ENCODE results near the gene COL27A1. TPM values are rescaled to one million over a fixed set of nuclear protein-coding genes. Genes with fewer than 3 reads are reported as not detected.

COL27A1 gene
- polyA plus RNA-seq, 1 of the 3 experiments (the other 2 are of a cell fraction) = 8.7 TPM

GRCh38 chr9:114229295-114229694, 74.0 kb downstream of the COL27A1 start (continued):
- TF ChIP-seq USF2 (IDR thresholded peaks at IDR 0.05; ENCODE audit: borderline replicate concordance, low read depth, low read length) (no peak), NRF1 (IDR thresholded peaks at IDR 0.05; ENCODE audit: low read depth, low read length) (no peak), RFX5 (IDR thresholded peaks at IDR 0.05; ENCODE audit: low read length) (no peak), MXI1 (IDR thresholded peaks at IDR 0.05; ENCODE audit: low read depth, low read length) (no peak), RXRA (IDR thresholded peaks at IDR 0.05; ENCODE audit: borderline replicate concordance, low read depth) (no peak), EP300 (IDR thresholded peaks at IDR 0.05; ENCODE audit: borderline replicate concordance in 1 of 2, low read depth in 1 of 2, low read length in 1 of 2) (no peak), FOXJ3 (CRISPR knock-in tag; IDR thresholded peaks at IDR 0.05) (no peak), POLR2AphosphoS5 (IDR thresholded peaks at IDR 0.05; ENCODE audit: low read depth, low read length) (no peak), RCOR1 (IDR thresholded peaks at IDR 0.05; ENCODE audit: low read length) (no peak), REST (IDR thresholded peaks at IDR 0.05; ENCODE audit: low read depth, low read length) (no peak)

- TF ChIP-seq NFIC (IDR thresholded peaks at IDR 0.05; ENCODE audit: borderline replicate concordance) (no peak), PBX3 (IDR thresholded peaks at IDR 0.05) (no peak), RAD21 (IDR thresholded peaks at IDR 0.05; ENCODE audit: low read length) (no peak), RFX5 (IDR thresholded peaks at IDR 0.05; ENCODE audit: low read length) (no peak), MXI1 (IDR thresholded peaks at IDR 0.05; ENCODE audit: low read depth, low read length) (no peak), SMC3 (IDR thresholded peaks at IDR 0.05; ENCODE audit: low read depth, low read length) (no peak), IRF3 (IDR thresholded peaks at IDR 0.05; ENCODE audit: low read depth, low read length) (no peak), CTCF (IDR thresholded peaks at IDR 0.05) (no peak), ZBTB33 (IDR thresholded peaks at IDR 0.05; ENCODE audit: borderline replicate concordance, low read depth) (no peak), MEF2A (IDR thresholded peaks at IDR 0.05; ENCODE audit: borderline replicate concordance, low read depth) (no peak), CHD2 (IDR thresholded peaks at IDR 0.05; ENCODE audit: low read length, partially characterized antibody) (no peak), NRF1 (IDR thresholded peaks at IDR 0.05; ENCODE audit: low read depth, low read length) (no peak), TCF12 (IDR thresholded peaks at IDR 0.05) (no peak)
- Histone ChIP-seq H3K4me3 (ENCODE audit: low read depth in 2 of 2, low read length in 1 of 2) (no peak overlapping the region), H3K9me3 (no peaks in the 10 kb centered on the region), H2AFZ (ENCODE audit: low read depth) (no peak overlapping the region), H3K27ac (ENCODE audit: low read depth in 2 of 2, low read length in 1 of 2) (no peak overlapping the region; a peak in 1 of 4 replicates), H3K9me2 (no peaks in the 10 kb centered on the region), H3K9ac (no peak overlapping the region), H3K79me2 (ENCODE audit: insufficient read depth) (no peaks in the 10 kb centered on the region), H3K27me3 (ENCODE audit: insufficient read depth) (no peaks in the 10 kb centered on the region), H4K20me1 (ENCODE audit: insufficient read depth) (no peaks in the 10 kb centered on the region), H3K4me1 (ENCODE audit: control insufficient read depth in 1 of 2, insufficient read depth in 2 of 2, low read depth in 1 of 2, low read length in 1 of 2) (peaks cover 14 to 45% of the 10 kb centered on the region in 2 experiments; a peak in 3 of 4 replicates), H3K36me3 (replicated peaks in 1 of 2; ENCODE audit: control insufficient read depth in 1 of 2, insufficient read depth in 2 of 2, low read length in 1 of 2) (no peaks in the 10 kb centered on the region), H3F3A (replicated peaks; ENCODE audit: insufficient read depth) (peaks cover 13% of the 10 kb centered on the region), H3K4me2 (no peak overlapping the region)
- CTCF ChIA-PET = interaction anchor here (1.0 to 4.2 kb wide), 6 partner anchors 9 to 153 kb away, joined by 3 to 19 read pairs (median 3); partner anchors contain the start of gene COL27A1
- DNase-seq = no peak
- POLR2A ChIA-PET = no interaction called here
- WGBS (ENCODE audit: low lambda C conversion rate) = 87% methylated on average over 7 of the region's 8 CpGs
These were observed 74.7 kb downstream of the COL27A1 start for GRCh38 chr9:114230068-114230467.
